Common myeloid progenitor, CD34-positive (primary cell): ENCODE results near the gene PRKN.

Source experiments
- CTCF ChIA-PET: fragments of 350-600 bp; sonication (Branson Sonifier 250); formaldehyde crosslinking; loops from one replicate; lab custom pipeline; 2021; ENCODE audit warnings: antibody characterized with exemption; lab: Charles Lee
- POLR2A ChIA-PET: fragments of 350-600 bp; sonication (Branson Sonifier 250); formaldehyde crosslinking; loops from one replicate; lab custom pipeline; 2021; ENCODE audit warnings: antibody characterized with exemption; lab: Charles Lee
- DNase-seq, 3 donors: peaks; one replicate each; pipeline versions ENCODE4 v3.0.0 to v3.0.0-alpha.2; 2013
- H3K27ac ChIP-seq, 2 experiments: 1 replicate in 1 of 2; 2 replicates in 1 of 2; pipeline ENCODE4 v1.7.0; 2013; ENCODE audit warnings: inconsistent platforms in 2 of 2, low read length in 2 of 2, mild to moderate bottlenecking in 2 of 2, low read depth in 1 of 2, moderate library complexity in 1 of 2; ENCODE audit not compliant: severe bottlenecking in 2 of 2, insufficient read depth in 1 of 2, poor library complexity in 1 of 2
- H3K27me3 ChIP-seq, 5 experiments: replicated peaks in 2 of 5; 1 replicate in 3 of 5; 2 replicates in 2 of 5; pipeline versions ENCODE4 v1.6.1 to v1.7.0; 2013; ENCODE audit warnings: low read length in 4 of 5, mild to moderate bottlenecking in 2 of 5, moderate library complexity in 2 of 5, inconsistent platforms in 1 of 5; ENCODE audit not compliant: insufficient read depth in 5 of 5, control insufficient read depth in 4 of 5
- H3K36me3 ChIP-seq, 4 experiments: 1 replicate in 2 of 4; 2 replicates in 2 of 4; pipeline versions ENCODE4 v1.6.1 to v1.7.0; 2013; ENCODE audit warnings: low read length in 3 of 4, control low read depth in 1 of 4, mild to moderate bottlenecking in 1 of 4; ENCODE audit not compliant: control insufficient read depth in 4 of 4, insufficient read depth in 4 of 4
- H3K4me1 ChIP-seq, 4 experiments: 1 replicate in 3 of 4; 2 replicates in 1 of 4; pipeline versions ENCODE4 v1.6.1 to v1.7.1; 2013; ENCODE audit warnings: low read length in 3 of 4, mild to moderate bottlenecking in 3 of 4, control low read depth in 1 of 4, inconsistent platforms in 1 of 4, moderate library complexity in 1 of 4; ENCODE audit not compliant: control insufficient read depth in 4 of 4, insufficient read depth in 4 of 4; ENCODE audit errors: control extremely low read depth in 1 of 4
- H3K4me3 ChIP-seq, 7 experiments: 1 replicate in 4 of 7; 2 replicates in 3 of 7; pipeline versions ENCODE4 v1.5.1 to v1.7.0; 2013; ENCODE audit warnings: mild to moderate bottlenecking in 7 of 7, low read length in 6 of 7, moderate library complexity in 6 of 7, inconsistent platforms in 2 of 7, low read depth in 2 of 7, control low read depth in 1 of 7; ENCODE audit not compliant: insufficient read depth in 4 of 7, control insufficient read depth in 1 of 7; ENCODE audit errors: extremely low read depth in 1 of 7
- H3K9me3 ChIP-seq, 5 experiments: 1 replicate in 4 of 5; 2 replicates in 1 of 5; pipeline versions ENCODE4 v1.6.1 to v1.7.1; 2013; ENCODE audit warnings: low read length in 4 of 5, mild to moderate bottlenecking in 2 of 5, inconsistent platforms in 1 of 5, low read depth in 1 of 5, moderate library complexity in 1 of 5; ENCODE audit not compliant: control insufficient read depth in 4 of 5, insufficient read depth in 2 of 5; ENCODE audit errors: control extremely low read depth in 1 of 5
- WGBS: methylation state at CpG from one replicate; pipeline ENCODE4 v1.1.5; 2013; ENCODE audit not compliant: insufficient coverage; 5-methylcytosine and 5-hydroxymethylcytosine counted together

PRKN gene

DNA sequence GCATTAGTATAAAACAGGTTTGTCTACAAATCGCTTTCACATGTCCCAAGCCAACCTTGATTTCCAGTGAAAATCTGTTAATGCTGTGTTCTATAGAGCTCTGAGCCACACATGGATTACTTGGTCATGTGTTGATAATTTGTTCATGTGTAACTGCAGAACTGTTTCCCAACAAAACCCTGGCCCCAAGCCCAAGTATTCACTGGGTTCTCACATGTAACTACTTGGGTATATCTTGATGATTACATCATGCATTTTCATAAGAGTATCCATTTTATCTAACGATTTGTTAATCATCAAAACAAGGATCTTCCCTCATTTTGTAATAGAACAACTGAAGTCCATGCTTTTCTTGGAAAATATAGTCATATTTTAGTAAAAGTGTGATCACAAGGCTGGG is 657.6 kb downstream of the PRKN start:
- no peak overlapping the region for H3K27ac ChIP-seq
- H3K4me3 ChIP-seq: no peak overlapping the region
- DNase-seq: no peak
- 100% methylated on average over 1 of the region's 2 CpGs for WGBS
- no peaks in the 10 kb centered on the region for H3K27me3 ChIP-seq
- no peaks in the 10 kb centered on the region for H3K4me1 ChIP-seq
- ChIA-PET CTCF (no interaction called here), POLR2A (no interaction called here)
- H3K9me3 ChIP-seq: peaks cover 0 to 16% (median 3%) of the 10 kb centered on the region in 5 experiments
- H3K36me3 ChIP-seq: no peaks in the 10 kb centered on the region

DNA sequence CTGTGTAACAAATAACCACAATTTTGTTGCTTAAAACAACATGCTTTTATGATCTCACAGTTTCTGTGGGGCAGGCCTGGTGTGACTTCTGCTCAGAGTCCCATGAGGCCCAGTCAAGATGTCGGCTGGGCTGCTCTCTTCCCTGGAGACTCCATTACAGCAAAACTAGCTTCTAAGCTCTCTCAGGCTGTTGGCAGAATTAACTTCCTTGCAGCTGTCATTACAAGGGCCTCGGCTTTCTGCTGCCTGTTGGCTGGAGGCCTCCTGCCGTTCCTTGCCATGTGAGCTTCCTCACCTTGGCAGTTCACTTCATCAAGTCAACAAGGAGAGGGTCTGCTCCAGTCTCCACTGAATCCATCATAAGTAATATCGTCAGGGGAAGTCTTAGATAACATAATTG is 659.2 kb downstream of the PRKN start:
- CTCF ChIA-PET: no interaction called here
- WGBS: 81% methylated on average over 4 of the region's 4 CpGs
- H3K4me3 ChIP-seq: no peak overlapping the region

DNA sequence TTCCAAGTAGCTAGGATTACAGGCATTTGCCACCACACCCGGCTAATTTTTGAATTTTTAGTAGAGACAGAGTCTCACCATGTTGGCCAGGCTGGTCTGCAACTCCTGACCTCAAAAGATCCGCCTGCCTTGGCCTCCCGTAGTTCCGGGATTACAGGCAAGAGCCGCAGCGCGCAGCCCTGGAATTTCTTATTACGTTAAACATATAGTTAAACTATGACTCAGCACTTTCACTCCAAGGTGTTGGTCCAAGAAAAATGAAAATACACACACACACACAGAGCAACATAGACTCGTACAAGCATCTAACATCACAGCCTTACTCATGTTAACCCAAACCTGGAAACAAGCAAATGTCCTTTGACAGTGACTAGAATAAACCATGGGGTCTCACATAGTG is 663.9 kb downstream of the PRKN start:
- Histone ChIP-seq H3K4me3 (no peak overlapping the region), H3K4me1 (no peaks in the 10 kb centered on the region), H3K9me3 (peaks cover 0 to 8% (median 3%) of the 10 kb centered on the region in 5 experiments), H3K27me3 (no peaks in the 10 kb centered on the region), H3K27ac (no peak overlapping the region), H3K36me3 (no peaks in the 10 kb centered on the region)
- ChIA-PET POLR2A (no interaction called here), CTCF (no interaction called here)
- WGBS: 95% methylated on average over 8 of the region's 9 CpGs
- DNase-seq: no peak

More for the DNA sequence above, 659.2 kb downstream of the PRKN start:
- Histone ChIP-seq H3K36me3 (no peaks in the 10 kb centered on the region), H3K27ac (no peak overlapping the region), H3K4me1 (no peaks in the 10 kb centered on the region), H3K27me3 (no peaks in the 10 kb centered on the region), H3K9me3 (peaks cover 0 to 13% (median 3%) of the 10 kb centered on the region in 5 experiments)
- POLR2A ChIA-PET: no interaction called here
- DNase-seq: no peak

DNA sequence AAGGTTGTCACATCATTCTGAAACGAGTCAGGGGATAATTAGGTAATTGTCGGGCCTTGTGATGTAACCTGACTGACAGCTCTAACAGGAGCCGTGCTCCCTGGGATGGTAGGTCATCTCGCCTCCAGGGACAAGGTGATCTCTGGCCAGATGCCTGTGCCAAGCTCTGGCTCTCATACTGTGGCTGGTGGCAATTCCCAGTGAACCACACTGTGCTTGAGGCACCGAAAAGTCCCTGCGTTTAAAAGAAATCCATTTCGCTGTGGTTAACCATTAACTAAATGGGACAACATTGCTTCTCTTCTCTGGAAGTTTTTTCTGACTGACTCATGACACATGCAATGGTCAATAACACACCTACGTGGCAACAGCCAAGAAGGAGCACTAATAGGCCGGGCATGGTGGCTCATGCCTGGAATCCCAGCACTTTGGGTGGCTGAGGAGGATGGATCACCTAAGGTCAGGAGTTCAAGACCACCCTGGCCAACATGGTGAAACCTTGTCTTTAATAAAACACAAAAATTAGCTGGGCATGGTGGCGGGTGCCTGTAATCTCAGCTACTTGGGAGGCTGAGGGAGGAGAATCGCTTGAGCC is 669.2 kb downstream of the PRKN start:
- CTCF ChIA-PET: no interaction called here
- H3K36me3 ChIP-seq: no peaks in the 10 kb centered on the region
- H3K9me3 ChIP-seq: no peaks in the 10 kb centered on the region
- POLR2A ChIA-PET: no interaction called here
- WGBS: 99% methylated on average over 10 of the region's 11 CpGs
- H3K27me3 ChIP-seq: no peaks in the 10 kb centered on the region
- H3K4me3 ChIP-seq: no peak overlapping the region
- H3K4me1 ChIP-seq: no peaks in the 10 kb centered on the region
- no peak overlapping the region for H3K27ac ChIP-seq
- DNase-seq: no peak

DNA sequence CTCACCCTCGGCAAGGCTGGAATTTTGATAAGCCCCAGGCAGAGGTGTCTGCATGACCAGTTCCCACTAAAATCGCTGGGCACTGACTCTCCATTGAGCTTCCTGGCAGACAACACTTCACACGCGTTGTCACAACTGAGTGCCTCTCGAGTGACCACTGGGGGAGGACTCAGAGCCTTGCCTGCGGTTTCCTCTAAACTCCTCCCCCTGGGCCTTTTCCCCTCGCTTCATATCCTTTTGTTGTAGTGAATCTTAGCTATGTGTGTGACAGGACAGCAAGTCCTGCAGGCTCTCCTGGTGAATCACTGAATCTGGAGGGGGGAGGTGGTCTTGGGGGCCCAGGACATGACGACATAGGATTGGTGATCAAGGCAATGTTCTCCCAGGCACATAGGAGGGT is 670.8 kb downstream of the PRKN start:
- Histone ChIP-seq H3K36me3 (no peaks in the 10 kb centered on the region), H3K27me3 (no peaks in the 10 kb centered on the region), H3K27ac (no peak overlapping the region), H3K4me3 (no peak overlapping the region), H3K4me1 (no peaks in the 10 kb centered on the region), H3K9me3 (no peaks in the 10 kb centered on the region)
- CTCF ChIA-PET: no interaction called here
- WGBS: 89% methylated on average over 4 of the region's 8 CpGs
- no peak for DNase-seq
- POLR2A ChIA-PET: no interaction called here

DNA sequence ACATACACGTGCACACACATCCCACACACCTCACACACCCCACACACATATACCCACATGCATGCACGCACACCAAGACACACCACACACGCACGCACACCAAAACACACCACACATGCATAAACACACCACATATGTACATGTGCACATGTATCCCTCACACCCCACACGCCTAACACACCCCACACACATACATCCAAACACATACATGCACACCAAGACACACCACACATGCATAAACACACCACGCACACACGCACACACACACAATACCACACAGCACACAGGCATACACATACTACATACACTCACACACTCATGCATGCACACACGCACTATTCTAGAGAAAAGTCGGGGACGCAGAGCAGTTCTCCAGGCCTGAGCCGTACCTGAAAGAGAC is 671.5 kb downstream of the PRKN start:
- CTCF ChIA-PET: no interaction called here
- POLR2A ChIA-PET: no interaction called here

DNA sequence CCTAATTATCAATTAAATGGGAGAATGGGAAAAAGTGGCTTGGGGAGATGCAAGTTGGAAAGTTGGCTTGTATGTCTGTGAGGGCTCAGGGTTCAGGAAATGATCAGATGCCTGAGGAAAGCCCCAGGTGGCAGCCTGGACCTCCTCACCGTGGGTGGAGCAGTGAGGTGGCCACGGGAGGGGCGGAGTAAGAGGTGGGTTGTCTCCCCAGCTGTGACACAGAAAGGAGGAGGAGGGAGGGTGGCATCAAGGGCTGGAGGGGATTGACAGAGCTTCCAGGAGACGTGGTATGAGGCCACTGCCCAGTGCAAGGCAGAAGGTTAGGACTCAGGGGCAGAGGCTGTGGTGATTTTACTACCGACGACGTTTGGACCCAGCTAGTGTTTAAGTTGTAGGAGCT is 672.2 kb downstream of the PRKN start:
- 92% methylated on average over 4 of the region's 7 CpGs for WGBS
- POLR2A ChIA-PET: no interaction called here
- no peaks in the 10 kb centered on the region for H3K36me3 ChIP-seq
- no peak overlapping the region for H3K4me3 ChIP-seq
- CTCF ChIA-PET: no interaction called here
- DNase-seq: no peak
- H3K27me3 ChIP-seq: no peaks in the 10 kb centered on the region
- H3K27ac ChIP-seq: no peak overlapping the region
- H3K4me1 ChIP-seq: no peaks in the 10 kb centered on the region
- H3K9me3 ChIP-seq: peaks cover 0 to 2% (median 0%) of the 10 kb centered on the region in 5 experiments

More for the DNA sequence above, 671.5 kb downstream of the PRKN start:
- H3K27ac ChIP-seq: no peak overlapping the region
- H3K27me3 ChIP-seq: no peaks in the 10 kb centered on the region
- no peaks in the 10 kb centered on the region for H3K4me1 ChIP-seq
- H3K36me3 ChIP-seq: no peaks in the 10 kb centered on the region
- no peak for DNase-seq
- 100% methylated on average over 9 of the region's 11 CpGs for WGBS
- no peak overlapping the region for H3K4me3 ChIP-seq
- peaks cover 0 to under 1% (median 0%) of the 10 kb centered on the region in 5 experiments for H3K9me3 ChIP-seq
